ENCODE data around the gene TARBP1. TPM values are rescaled to one million over a fixed set of nuclear protein-coding genes. Genes with fewer than 3 reads are reported as not detected.
"Not testable (repeated sequence)": the region's sequence is repeated elsewhere in the genome, so short reads cannot be mapped to it uniquely, and the experiment has no call there.

Gene TARBP1, protein sequence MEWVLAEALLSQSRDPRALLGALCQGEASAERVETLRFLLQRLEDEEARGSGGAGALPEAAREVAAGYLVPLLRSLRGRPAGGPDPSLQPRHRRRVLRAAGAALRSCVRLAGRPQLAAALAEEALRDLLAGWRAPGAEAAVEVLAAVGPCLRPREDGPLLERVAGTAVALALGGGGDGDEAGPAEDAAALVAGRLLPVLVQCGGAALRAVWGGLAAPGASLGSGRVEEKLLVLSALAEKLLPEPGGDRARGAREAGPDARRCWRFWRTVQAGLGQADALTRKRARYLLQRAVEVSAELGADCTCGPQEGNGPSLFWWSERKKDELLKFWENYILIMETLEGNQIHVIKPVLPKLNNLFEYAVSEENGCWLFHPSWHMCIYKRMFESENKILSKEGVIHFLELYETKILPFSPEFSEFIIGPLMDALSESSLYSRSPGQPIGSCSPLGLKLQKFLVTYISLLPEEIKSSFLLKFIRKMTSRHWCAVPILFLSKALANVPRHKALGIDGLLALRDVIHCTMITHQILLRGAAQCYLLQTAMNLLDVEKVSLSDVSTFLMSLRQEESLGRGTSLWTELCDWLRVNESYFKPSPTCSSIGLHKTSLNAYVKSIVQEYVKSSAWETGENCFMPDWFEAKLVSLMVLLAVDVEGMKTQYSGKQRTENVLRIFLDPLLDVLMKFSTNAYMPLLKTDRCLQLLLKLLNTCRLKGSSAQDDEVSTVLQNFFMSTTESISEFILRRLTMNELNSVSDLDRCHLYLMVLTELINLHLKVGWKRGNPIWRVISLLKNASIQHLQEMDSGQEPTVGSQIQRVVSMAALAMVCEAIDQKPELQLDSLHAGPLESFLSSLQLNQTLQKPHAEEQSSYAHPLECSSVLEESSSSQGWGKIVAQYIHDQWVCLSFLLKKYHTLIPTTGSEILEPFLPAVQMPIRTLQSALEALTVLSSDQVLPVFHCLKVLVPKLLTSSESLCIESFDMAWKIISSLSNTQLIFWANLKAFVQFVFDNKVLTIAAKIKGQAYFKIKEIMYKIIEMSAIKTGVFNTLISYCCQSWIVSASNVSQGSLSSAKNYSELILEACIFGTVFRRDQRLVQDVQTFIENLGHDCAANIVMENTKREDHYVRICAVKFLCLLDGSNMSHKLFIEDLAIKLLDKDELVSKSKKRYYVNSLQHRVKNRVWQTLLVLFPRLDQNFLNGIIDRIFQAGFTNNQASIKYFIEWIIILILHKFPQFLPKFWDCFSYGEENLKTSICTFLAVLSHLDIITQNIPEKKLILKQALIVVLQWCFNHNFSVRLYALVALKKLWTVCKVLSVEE (N-terminal part only)
- total RNA-seq (2014; rRNA removed; shearing (Covaris generic); ENCODE audit: low replicate concordance) = 21.5 and 43.9 TPM in 2 replicates

DNA sequence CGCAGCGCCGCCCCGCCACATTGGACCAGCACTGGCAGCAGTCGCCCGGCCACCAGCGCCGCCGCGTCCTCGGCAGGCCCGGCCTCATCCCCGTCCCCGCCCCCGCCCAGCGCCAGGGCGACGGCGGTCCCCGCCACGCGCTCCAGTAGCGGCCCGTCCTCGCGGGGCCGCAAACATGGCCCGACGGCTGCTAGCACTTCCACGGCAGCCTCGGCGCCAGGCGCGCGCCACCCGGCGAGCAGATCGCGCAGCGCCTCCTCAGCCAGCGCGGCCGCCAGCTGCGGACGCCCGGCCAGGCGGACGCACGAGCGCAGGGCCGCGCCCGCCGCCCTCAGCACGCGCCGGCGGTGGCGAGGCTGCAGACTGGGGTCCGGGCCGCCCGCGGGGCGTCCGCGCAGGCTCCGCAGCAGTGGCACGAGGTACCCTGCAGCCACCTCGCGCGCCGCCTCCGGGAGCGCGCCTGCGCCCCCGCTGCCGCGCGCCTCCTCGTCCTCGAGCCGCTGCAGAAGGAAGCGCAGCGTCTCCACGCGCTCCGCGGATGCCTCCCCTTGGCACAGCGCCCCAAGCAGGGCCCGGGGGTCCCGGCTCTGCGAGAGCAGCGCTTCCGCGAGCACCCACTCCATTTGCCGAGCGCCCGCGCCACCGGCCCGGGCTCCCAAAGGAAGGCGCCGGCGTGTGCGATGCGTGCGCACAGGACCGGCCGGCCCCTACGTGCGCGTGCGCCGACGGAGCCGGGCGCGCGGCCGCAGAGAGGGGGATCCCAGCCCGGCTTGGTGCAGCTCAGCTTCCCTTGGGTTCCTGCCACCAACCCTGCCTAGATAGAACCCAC lies at the start of gene TARBP1:
TSS of gene TARBP1 (minus strand) at position 699 of the 829 bp plus-strand sequence. CDS start at position 623, 76 bp downstream.
- peak; percentile 84 for DNase-seq
- H3K36me3 ChIP-seq = peaks cover 11% of the 10 kb centered on the region
- peak within 1 kb of the TSS; percentile 67 for H3K4me3 ChIP-seq
- no peaks in the 10 kb centered on the region for H3K27me3 ChIP-seq
- no peaks in the 10 kb centered on the region for H3K9me3 ChIP-seq

DNA sequence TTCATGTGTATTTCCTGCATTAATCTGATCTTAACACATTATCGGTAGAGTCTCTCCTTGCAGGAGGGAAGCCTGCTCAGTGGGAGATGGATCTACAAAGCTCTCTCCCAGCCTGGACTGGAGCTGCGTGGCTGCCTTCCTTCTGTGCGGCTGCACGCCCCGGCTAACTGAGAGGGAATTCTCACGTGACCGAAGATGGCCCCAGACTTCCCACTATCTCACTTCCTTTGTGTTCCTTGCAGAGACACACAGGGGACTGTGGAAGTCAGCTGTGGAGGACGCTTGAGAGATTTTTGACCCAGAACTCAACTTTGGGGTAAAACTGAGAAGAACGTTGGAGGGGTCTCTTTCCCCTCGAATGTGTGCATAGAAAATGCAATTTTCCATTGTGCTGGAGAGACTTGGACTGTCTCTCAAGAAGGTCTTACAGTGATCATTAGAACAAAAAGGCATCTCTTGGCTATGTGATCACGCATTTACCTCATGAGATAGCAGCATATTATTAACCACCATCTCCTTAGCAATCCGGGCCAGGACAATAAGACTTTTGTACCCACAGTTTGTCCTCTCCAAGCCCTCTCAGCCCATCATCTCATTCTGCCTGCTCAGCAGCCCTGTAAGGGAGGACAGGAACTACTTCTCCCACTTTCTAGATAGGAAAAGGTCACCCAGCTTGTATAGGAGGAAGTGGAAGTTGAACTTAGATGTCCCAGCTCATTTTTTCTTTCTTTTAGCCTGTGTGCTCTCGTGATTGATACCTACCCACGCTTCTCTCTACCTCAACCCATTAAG lies 49.3 kb upstream of the TARBP1 start:
- DNase-seq = no peak

DNA sequence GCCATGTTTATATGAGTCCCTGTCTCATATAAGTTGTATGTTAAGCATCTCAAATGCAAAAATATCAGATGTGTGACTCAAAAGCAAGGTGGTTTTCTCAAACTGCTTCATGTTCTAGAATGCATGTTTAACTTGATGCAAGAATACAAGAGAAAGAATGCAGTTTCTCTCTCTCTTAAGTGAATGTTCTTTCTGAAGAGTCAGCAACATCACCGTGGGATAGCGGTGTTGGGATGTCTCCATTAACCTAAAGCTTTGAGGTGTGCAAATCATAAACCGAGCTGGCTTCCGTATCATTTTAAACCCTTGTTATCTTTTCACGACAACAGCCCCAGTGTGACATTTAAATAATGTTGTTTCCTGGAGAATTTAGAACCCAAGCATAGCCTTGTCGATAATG lies 48.4 kb upstream of the TARBP1 start:
- Histone ChIP-seq H3K36me3 (no peaks in the 10 kb centered on the region), H3K27me3 (no peaks in the 10 kb centered on the region), H3K9me3 (no peaks in the 10 kb centered on the region), H3K4me3 (no peak overlapping the region)
- DNase-seq = no peak

More for the DNA sequence above, 49.3 kb upstream of the TARBP1 start:
- Histone ChIP-seq H3K27me3 (no peaks in the 10 kb centered on the region), H3K4me3 (no peak overlapping the region), H3K9me3 (no peaks in the 10 kb centered on the region), H3K36me3 (no peaks in the 10 kb centered on the region)

DNA sequence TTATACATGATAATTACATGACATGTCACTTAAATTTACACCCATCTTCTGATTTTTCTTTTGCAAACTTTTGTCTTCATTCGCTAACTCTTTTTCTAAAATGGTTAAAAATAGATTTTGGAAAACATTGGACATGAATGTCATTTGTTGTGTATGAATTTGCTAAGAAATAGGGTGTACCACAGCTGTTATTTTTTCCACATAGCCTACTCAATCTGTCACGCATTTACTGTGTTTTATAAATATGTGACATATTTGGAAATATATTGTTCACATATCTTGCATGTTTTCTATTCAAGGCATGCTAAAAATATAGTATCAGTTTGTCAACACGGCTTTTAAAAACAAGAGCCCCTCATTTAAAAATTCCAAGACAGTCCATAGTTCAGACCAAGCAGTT lies 47.9 kb upstream of the TARBP1 start:
- no peaks in the 10 kb centered on the region for H3K36me3 ChIP-seq

DNA sequence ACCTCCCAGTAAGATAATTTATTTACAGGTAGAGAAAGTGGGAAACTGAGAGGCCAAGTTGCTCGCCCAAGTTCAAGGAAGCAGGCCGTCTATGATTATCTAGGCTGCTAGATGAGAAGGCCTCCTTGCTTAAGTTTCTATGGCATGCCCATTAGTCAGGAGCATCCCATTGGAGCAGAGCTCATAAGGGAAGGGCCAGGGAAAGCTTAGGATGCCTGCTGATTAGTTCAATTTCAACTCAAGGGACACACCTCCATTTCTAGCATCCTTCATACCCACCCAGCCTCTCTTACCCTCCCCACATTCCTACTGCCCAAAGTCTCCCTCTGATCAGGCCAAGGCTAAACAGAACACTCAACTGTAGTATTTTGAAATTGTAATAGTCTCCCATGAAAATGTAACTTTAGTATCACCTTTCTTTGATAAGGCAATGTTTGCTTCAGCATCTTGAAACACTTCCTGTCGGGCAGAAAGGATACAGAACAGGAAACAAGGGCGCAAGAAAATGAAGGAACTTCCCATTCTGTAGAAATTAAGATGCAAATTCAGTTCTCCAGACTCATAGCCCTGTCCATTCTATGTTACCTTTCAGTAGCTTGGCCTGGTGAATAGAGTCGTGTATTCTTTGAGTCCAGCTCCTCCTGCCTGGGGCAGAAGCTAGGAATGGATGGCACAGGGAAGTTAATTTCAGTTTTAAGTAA lies 46.3 kb upstream of the TARBP1 start:
- Histone ChIP-seq H3K4me3 (no peak overlapping the region), H3K27me3 (no peaks in the 10 kb centered on the region), H3K36me3 (no peaks in the 10 kb centered on the region), H3K9me3 (no peaks in the 10 kb centered on the region)
- DNase-seq = no peak

More for the DNA sequence above, 47.9 kb upstream of the TARBP1 start:
- Histone ChIP-seq H3K27me3 (no peaks in the 10 kb centered on the region), H3K4me3 (no peak overlapping the region), H3K9me3 (no peaks in the 10 kb centered on the region)
- no peak for DNase-seq

- H3K4me3 ChIP-seq = no peak overlapping the region
- no peaks in the 10 kb centered on the region for H3K27me3 ChIP-seq
- DNase-seq = no peak
- H3K9me3 ChIP-seq = no peaks in the 10 kb centered on the region
- no peaks in the 10 kb centered on the region for H3K36me3 ChIP-seq
These were observed 42.9 kb upstream of the TARBP1 start for GRCh38 chr1:234521836-234522235.

DNA sequence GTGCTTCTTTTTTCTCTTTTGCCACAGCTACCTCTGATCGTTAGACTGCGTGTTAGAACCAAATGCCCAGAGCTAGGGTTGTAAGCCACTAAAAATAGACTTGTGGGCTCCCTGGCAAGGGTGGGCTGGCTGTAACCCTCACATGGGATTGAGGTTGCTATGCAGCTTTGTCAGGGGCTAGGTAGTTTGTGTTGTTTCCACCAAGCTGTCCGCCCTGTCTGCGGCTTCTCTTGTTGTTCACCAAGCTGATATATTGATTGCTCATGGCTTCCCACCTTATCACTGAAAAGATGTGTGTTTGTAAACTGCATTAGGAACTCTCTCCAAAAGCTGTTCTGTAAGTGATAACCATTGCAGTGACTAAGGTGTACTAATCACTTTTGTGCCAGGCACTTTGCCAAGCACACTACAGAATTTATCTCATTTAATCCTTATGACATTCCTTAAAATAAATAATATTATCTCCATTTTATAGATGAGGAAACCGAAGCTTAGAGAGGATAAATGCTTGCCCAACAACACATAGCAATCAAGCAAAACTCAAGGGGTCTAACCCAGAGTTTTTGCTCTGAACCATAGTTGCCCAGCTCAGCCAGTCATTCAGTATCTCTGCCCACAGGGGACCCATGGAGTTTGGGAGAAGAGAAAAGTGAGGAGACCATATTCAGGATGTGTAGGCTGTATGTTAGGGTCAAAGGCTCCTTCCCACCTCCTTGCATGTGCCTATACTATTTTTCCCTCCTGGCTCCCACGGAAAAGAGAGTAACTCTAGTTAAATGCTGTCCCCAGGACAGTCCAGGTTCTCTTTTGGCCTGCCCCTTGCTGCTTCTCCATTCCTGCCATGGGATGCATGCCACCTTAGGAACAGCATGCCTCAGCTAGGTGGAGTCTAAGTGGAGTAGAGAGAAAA lies 42.2 kb upstream of the TARBP1 start:
- no peak overlapping the region for H3K4me3 ChIP-seq
- H3K36me3 ChIP-seq = no peaks in the 10 kb centered on the region
- H3K9me3 ChIP-seq = no peaks in the 10 kb centered on the region
- no peaks in the 10 kb centered on the region for H3K27me3 ChIP-seq
- no peak for DNase-seq

DNA sequence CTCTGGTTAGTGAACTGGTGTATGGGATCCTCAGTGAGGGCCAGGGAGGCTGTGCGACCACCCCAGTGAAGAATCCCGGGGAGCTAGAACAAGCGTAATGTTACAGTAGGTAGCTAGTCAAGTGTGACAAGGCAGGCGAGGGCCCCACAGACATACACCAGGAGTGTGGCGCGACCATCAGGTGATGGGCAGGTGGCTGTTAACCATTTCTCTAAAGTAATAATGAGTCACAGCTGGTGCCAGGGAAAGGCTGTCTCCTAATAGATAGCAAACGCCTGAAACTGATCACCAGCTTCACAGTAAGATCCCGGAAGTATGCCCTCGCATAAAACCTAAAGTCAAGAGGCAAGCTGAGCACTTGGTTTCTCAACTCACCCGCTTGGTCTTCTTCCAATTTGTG lies 40.5 kb upstream of the TARBP1 start:
- no peak for DNase-seq
- Histone ChIP-seq H3K36me3 (no peaks in the 10 kb centered on the region), H3K4me3 (no peak overlapping the region), H3K9me3 (no peaks in the 10 kb centered on the region), H3K27me3 (no peaks in the 10 kb centered on the region)

DNA sequence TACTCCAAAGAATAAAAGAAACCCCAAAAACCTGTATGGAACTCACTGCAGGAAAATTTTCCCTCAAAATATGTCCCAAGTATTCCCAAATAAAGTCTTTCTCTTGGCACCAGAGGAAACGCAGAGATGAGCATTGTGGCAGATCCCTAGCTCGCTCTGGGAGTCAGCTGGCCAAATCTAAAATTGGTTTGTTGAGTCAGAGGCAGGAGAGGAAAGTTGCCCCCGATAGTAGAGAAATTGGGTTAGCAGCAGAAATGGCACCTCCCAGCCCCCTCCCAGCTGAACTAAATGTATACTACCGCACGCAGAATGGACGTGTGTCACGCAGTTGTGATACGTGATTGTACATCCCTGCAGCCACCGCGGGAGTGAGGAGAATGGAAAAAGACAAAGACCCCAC lies 39.9 kb upstream of the TARBP1 start:
- DNase-seq = no peak
- Histone ChIP-seq H3K4me3 (no peak overlapping the region), H3K36me3 (no peaks in the 10 kb centered on the region), H3K9me3 (no peaks in the 10 kb centered on the region), H3K27me3 (no peaks in the 10 kb centered on the region)

DNA sequence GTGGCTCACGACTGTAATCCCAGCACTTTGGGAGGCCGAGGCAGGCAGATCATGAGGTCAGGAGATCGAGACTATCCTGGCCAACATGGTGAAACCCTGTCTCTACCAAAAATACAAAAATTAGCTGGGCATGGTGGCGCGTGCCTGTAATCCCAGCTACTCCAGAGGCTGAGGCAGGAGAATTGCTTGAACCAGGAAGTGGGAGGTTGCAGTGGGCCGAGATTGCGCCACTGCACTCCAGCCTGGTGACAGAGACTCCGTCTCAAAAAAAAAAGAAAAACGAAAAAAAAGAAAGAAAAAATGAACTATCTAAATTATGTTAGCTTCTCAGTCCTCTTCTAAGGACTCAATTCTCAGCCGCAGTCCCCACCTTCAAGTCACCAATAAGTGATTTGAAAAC lies 39.1 kb upstream of the TARBP1 start:
- DNase-seq, H3K9me3 ChIP-seq, H3K27me3 ChIP-seq, H3K36me3 ChIP-seq, H3K4me3 ChIP-seq: not testable (repeated sequence)

DNA sequence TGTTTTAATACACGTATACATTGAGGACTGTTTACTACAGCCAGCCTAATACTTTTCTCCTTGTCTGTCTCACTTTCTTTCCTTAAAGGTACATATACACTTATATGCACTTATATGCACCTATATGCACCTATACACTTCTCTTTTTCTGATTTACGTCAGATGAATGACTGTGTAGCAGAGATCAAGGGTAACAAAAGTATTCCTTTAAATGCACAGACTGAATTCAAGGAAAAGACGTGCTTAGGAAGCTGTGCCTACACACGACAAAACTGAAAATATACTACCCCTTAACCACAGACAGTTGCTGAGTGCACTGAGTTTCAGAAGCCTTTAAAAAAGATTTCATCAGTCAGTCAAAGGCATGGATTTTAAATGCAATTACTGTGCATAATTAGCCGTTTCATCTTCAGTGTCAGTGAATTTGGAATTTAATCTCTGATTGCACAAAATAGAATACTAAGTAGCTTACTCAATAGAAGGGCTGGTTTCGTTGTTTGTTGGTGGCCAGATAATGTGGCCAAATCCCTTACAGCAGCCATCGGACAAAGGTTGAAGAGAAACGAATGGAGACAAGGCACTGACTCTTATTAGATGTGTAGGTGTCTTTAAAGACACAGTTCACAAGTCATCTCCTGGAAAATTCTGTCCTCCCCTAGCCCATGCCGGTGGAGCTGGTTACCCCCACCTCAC lies 38.3 kb upstream of the TARBP1 start:
- Histone ChIP-seq H3K27me3 (no peaks in the 10 kb centered on the region), H3K36me3 (no peaks in the 10 kb centered on the region), H3K4me3 (no peak overlapping the region), H3K9me3 (no peaks in the 10 kb centered on the region)
- DNase-seq = no peak

DNA sequence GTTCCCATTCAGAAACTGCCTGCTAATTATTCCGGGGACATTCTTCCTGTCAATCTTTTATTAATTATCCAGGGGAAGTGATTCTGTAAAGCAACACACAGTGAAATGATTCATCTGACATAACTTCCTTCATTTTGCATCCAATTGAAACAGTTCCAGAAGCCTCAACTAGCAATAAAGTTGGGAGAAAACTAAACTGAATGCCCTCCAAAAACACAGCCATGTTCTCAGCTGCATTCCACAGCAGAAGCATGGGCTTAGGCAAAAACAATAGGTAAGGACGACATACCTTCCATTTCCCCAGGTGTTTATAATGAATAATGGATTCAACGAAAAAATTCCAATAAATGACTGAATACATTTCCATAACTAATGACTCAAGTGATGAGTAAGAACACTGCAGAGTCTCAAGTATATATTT lies 36.9 kb upstream of the TARBP1 start:
- H3K4me3 ChIP-seq = no peak overlapping the region
- H3K9me3 ChIP-seq = no peaks in the 10 kb centered on the region
- no peak for DNase-seq
- no peaks in the 10 kb centered on the region for H3K27me3 ChIP-seq
- no peaks in the 10 kb centered on the region for H3K36me3 ChIP-seq

GRCh38 chr1:234515411-234515810 lies 36.4 kb upstream of the TARBP1 start:
- no peaks in the 10 kb centered on the region for H3K36me3 ChIP-seq
- H3K9me3 ChIP-seq = no peaks in the 10 kb centered on the region
- H3K4me3 ChIP-seq = no peak overlapping the region
- no peaks in the 10 kb centered on the region for H3K27me3 ChIP-seq
- DNase-seq = peak; percentile 48
